Activated CD8-positive, alpha-beta memory T cell treated with anti-CD3 and anti-CD28 coated beads for 48 hours (primary cell): ENCODE data around the gene LRP10.
"Not testable (repeated sequence)": the region's sequence is repeated elsewhere in the genome, so short reads cannot be mapped to it uniquely, and the experiment has no call there.

Experiments
- DNase-seq, 3 experiments: peaks; one replicate each; pipeline ENCODE4 v3.0.0-alpha.2; 2020; ENCODE audit warnings: low read depth in 2 of 3, low spot score in 2 of 3

LRP10 gene, protein sequence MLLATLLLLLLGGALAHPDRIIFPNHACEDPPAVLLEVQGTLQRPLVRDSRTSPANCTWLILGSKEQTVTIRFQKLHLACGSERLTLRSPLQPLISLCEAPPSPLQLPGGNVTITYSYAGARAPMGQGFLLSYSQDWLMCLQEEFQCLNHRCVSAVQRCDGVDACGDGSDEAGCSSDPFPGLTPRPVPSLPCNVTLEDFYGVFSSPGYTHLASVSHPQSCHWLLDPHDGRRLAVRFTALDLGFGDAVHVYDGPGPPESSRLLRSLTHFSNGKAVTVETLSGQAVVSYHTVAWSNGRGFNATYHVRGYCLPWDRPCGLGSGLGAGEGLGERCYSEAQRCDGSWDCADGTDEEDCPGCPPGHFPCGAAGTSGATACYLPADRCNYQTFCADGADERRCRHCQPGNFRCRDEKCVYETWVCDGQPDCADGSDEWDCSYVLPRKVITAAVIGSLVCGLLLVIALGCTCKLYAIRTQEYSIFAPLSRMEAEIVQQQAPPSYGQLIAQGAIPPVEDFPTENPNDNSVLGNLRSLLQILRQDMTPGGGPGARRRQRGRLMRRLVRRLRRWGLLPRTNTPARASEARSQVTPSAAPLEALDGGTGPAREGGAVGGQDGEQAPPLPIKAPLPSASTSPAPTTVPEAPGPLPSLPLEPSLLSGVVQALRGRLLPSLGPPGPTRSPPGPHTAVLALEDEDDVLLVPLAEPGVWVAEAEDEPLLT

DNA sequence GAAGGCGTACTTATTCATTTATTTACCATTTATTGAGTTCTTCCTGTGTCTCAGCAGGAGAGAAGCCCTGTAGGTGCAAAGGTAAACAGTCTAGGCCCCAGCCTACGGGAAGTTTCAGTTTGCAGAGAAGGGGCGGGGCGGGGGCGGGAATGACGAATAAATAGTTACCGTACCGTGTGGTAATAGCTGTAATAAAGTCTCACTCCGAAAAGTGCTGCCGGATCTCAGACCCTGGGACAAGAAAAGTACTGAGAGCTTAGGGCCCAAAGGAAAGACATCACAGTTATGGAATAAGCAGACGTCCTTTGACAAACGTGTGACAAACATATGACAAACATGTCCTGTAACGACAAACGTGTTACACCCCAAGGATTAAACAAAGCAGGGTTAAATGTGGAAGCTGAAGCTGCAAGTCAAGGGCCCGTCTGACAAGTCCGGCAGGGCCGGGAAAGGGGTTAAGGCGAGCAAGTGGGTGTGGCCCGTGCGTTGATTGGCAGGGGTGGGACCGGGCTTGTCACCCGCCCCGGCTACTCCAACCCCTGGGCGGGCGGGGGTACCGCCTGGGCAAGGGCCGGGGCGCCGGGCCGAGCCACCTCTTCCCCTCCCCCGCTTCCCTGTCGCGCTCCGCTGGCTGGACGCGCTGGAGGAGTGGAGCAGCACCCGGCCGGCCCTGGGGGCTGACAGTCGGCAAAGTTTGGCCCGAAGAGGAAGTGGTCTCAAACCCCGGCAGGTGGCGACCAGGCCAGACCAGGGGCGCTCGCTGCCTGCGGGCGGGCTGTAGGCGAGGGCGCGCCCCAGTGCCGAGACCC is at the start of gene LRP10:
LRP10 (plus strand) TSS at position 517 of the 809 bp plus-strand sequence. CDS start 564 bp downstream, outside the sequence.
- DNase-seq = peak; percentile 42 to 57 (median 54)

DNA sequence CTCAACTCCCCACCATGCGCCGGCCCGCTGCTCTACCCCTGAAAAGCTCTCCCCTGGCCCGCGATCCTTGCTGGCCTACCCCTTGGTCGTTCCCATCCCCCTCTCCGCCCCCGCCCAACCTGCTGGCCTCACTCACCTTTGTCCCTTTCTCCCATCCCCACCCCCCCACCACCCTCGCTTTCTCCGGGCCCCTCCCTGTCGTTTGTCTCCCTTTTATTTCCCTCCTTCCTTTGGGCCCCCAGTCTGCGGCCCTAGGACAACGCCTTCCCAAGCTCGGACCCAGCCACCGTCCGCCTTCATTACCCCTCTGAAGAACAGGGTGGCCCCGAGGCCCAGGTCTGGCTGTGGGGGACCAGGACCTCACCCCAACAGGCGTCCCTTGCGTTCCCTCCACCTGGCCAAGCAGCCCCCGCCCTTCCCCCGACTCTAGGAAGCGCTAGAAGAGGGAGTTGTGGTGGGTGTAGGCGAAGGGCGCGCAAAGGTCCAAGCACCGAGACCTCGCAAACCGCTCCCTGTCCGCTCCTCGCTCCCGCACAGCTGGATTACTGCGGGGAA is 49.4 kb upstream of the LRP10 start:
- no peak for DNase-seq

DNA sequence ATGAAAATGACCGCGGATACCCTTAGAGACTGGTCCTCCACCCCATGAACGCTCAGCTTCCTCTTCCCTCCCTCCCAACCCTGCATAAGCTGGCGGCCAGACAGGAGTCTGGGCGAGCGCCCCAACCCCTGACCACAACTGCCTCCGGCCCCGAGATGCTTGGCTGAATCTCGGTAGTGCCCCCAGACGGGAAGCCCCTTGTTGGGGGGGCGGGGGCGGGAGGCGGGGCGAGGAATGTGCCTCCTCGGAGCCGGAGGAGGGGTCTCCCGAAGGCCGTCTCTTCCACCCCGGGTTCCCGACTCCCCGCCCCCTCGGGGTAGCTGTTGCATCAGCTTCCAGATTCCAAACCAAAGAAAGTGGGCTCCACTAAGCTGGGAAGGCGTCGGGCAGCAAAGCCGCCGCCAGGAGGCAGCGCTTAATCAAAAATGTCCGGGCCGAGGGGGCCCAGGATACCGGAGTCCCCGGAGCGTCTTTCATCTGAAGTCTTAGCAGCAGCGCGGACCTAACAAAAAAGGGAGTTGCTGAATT is 48.9 kb upstream of the LRP10 start:
- DNase-seq = peak; percentile 37 to 42 (median 39)

DNA sequence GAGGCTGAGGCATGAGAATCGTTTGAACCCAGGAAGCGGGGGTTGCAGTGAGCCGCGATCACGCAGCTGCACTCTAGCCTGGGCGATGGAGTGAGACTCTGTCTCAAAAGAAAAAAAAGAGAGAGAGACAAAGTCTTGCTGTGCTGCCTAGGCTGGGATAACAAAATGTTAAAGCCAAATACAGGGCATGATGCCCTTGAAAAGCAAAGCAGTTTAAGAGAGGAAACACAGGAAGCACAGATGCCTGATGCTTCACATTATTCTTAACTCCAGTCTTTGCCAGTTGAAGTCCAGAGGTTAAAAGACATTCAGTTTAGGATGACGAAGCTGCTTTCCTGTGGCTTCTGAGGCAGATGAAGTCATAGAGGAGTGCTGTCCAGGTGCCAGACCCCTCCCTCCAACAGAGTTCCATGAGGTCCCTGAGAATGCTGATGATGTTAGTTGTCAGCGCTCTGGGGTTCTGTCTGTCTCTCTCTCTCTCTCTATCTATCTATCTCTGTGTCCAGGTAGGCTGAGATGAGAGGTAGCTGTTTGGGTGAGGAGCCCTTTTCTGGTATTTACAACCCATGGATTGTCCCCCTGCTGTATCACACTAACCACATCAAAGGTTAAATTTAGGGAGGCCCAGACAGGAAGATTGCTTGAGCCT is 46.7 kb upstream of the LRP10 start:
- DNase-seq = no peak

DNA sequence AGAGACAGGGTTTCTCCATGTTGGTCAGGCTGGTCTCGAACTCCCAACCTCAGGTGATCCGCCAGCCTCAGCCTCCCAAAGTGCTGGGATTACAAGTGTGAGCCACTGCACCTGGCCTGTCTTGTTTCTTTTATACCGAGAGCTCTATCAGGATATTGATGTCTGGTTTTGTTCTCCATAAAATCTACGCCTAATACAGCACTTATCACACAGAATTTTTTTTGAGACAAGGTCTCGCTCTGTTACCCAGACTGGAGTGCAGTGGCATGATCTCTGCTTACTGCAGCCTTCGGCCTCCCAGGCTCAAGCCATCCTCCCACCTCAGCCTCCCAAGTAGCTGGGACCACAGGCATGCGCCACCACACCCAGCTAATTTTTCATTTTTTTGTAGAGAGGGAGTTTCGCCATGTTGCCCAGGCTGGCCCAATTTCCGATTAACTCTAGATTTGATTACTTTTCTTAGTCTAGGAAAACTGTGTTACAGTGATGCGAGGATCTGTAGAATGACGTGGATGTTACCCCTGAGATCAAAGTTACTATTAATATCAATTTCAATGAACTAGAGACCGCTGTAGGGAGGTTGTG is 42.4 kb upstream of the LRP10 start:
- not testable (repeated sequence) for DNase-seq

DNA sequence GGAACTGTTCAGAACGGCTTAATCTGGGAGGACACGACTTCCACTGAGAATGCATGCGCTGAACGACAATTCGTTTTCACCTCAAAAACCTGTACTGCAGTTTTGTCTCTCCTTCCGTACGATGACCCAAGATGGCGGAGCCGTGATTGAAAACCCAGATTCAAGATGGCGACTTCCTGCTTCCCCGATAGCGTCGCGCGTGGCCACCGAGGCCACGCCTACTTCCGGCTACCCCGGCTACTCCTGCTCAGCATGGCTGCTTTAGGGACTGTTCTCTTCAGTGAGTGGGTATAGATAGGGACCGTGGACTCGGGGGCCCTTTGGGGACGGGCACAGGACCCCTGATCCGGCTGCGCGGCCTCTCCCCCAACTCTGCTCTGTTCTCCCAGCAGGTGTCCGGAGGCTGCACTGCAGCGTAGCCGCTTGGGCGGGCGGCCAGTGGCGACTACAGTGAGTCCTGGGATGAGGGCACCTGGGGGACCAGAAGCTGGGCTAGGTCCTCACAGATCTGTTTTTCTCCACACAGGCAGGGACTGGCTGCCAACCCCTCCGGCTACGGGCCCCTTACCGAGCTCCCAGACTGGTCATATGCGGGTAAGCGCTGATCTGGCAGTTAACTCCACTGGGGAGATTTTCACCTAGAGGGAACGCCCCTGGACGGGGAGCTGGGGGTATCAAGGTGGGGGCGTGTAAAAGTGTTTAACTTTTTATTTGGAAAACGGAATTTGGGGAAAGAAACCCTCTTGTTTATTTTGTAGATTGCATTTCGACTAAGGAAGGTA is 41.7 kb upstream of the LRP10 start, which contains the start of gene MRPL52:
MRPL52 (plus strand) TSS at position 227 of the 782 bp plus-strand sequence; CDS start at position 253, 26 bp downstream.
- peak; percentile 56 to 74 (median 69) for DNase-seq

DNA sequence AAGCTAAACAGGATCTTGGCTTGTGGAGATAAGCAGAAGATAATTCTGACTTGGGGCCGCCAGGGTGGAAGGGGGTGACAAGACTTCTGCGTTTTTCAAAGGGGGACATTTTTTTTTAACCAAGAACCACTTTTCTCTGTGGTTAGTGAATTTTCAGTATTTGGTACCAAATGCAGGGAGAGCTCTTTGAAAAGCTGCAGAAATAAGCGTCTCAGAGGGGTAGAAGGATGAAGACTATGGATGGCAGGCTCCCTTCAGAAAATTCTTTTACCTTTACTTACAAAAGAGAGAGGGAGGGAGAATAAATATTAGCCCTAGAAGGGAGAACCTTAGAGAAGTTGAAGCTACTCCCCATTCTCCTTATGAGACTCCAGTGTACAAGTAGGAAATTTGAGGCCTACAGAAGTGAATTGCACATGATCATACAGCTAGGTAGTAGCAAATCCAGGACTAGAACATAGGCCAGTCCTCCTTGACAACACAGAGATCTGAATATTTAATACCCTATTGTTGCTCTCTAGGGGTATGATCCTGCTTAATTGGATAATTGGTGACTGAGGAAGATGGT is 41.0 kb upstream of the LRP10 start:
- no peak for DNase-seq

DNA sequence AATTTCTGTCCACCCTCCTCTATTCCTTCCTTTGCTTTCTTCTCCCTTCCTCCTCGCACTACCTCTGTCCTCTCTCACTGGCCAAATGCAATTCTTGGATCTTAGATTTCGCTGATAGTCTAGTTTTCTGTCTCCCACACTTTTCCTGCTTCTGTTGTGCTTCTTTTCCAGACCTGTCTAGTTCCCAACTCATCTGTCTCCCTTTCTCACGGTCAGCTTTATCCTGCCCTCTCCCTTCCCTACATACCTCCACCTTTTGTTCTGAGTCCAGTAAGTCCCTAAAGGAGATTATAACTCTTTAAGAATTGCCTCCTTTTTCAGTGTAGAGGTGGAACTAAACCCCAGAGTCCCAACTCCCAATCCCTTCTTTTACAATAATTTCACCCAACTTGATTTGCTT is 36.0 kb upstream of the LRP10 start:
- no peak for DNase-seq

DNA sequence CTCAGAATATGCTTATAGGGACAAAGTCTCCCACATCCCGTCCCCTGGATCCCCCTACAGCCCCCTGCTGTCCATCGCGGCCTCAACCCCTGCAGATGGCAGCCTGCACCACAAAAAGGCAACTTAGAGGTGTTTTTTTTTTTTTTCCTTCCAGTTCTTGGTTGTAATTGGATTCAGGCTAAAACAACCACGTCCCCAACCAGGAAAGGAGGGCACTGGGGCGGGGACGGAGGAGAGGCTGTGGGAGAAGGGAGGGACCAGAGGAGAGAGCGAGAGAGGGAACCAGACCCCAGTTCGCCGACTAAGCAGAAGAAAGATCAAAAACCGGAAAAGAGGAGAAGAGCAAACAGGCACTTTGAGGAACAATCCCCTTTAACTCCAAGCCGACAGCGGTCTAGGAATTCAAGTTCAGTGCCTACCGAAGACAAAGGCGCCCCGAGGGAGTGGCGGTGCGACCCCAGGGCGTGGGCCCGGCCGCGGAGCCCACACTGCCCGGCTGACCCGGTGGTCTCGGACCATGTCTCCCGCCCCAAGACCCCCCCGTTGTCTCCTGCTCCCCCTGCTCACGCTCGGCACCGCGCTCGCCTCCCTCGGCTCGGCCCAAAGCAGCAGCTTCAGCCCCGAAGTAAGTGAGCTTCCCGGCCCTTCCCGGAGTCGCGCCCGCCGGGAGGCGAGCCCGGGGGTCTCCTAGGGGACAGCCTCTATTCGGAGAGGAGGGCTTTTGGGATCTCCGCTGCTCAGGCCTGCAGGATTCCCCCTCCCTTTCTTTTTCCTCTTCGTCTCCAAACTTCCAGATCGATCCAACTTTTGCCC is 35.0 kb upstream of the LRP10 start, which contains the start of gene MMP14:
MMP14 (plus strand) TSS at position 285 of the 813 bp plus-strand sequence; CDS start at position 518, 233 bp downstream.
- DNase-seq = no peak

DNA sequence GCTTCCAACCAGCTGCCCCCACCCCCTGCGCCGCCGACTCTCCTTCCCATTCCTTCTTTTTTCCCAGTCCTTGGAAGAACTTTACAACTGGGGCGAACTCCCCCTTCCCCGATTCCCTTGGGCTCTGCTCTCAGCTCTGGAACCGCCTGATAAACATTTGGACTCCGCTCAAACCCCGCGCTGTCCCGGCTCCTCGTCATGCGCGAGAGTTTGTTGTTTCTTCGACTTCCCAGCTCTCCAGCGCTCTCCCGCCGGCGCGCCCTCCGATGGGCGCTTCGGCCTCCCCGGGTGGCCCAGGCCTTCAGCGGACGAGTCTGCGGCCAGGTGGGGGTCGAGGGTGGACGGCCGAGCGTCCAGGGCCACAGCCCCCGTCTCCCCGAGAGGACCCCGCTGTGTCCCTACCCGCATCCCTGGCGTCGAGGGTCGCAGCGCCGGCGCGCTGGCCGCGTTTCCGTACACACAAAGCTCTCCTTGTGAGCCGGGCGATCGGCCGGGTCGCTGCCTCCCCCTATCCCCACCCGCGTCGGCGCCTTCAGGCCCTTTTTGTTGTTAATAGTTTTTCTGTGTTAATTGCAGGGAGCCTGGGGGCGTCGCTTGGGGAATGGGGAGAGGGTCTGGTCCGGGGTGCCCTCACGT is 34.3 kb upstream of the LRP10 start:
- DNase-seq = no peak

DNA sequence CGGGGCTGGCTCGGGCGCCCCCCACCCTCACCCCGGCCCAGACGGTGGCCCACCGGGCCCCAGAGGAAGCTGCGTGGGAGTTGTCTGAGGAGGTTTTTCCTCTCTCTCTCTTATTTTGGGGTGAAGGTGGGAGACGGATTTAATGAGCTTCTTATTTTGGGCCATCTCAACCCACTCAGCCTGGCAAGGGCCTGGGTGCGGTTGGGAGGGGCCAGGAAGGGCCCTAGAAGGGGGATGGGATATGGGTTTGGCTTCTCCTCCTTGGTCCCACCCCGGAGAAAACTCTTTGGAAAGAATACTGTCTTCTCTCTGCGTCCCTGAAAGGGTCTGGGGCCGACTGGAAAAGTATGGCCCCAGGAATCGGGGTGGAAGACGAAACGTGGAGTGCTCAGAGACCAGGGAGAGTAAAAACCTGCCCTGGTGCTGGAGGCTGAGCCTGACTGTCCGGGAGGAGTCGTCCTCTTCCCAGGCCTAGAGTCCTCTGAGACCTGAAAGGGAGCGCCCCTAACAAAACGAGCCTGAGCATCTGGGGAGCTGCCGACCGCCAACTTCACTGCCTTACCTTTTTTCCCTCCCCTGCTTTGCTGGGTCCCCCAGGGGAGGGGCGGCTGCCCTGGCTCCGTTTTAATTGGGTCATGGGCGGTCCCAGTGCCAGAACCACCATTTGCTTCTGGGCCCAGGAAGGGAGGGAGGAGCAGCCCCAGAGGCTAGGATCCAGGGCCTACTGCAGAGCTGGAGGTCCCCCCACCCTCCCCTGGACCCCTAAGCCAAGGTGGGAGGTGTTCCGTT is 33.6 kb upstream of the LRP10 start:
- DNase-seq = no peak

DNA sequence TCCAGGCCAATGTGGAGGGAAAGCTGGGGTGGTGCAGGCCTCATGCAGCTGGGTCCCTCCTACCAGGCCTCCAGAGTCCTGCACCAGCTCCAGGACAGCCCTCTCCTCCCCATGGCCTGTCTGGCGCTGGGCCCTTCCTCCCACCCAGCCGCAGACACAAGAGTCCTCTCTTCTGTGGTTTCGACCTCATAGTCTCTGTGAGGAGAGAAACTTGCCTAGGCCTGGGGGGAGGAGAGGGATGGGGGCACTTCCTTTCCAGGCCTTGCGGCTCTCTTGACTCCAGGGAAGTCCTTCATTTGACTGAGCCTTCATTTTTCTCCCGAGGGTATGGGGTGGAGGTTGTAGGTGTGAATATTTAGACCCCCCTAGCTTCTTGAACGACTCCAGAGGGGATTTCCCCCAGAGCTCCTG is 32.9 kb upstream of the LRP10 start:
- DNase-seq = no peak

DNA sequence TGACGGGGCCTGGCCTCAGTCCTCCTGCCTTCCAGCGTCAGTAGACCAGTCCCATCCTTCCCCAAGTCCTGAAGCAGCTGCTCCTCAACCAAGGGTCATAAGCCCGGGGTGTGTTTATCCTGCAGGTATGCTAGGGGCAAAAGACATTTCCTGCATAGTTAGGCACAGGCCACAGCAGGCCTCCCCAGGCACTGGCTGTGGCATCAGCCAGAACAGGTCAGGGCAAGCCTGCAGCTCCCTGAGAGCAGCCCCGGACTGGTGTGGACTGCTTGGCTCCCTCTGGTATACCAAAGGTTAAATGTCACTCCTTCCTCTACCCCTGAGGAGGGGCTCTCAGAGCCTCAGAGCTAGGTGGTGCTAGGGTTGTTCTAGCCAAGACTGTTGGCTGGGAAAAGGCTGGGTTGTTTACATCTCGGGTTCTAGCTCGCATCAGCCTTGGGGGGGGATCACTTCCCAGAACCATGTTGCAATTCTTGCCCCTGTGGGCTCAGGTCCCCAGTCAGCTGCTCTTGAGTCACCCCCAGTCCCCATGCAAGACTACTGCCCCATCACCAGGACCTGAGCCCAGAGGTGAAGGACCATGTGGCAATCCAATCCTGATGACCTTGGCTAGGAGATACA is 32.3 kb upstream of the LRP10 start:
- no peak for DNase-seq

DNA sequence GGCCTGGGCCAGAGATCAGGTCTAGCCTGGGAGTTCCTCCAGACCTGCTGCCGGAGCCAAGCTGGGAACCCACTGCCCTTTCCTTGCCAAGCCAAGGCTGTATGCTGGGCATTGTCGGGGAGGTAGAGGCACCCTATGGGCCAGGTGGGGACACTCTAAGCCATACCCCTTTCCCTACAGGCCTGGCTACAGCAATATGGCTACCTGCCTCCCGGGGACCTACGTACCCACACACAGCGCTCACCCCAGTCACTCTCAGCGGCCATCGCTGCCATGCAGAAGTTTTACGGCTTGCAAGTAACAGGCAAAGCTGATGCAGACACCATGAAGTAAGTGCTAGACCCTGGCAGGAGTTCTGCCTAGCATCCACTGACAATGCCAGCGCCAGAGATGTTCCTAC is 30.2 kb upstream of the LRP10 start:
- no peak for DNase-seq

DNA sequence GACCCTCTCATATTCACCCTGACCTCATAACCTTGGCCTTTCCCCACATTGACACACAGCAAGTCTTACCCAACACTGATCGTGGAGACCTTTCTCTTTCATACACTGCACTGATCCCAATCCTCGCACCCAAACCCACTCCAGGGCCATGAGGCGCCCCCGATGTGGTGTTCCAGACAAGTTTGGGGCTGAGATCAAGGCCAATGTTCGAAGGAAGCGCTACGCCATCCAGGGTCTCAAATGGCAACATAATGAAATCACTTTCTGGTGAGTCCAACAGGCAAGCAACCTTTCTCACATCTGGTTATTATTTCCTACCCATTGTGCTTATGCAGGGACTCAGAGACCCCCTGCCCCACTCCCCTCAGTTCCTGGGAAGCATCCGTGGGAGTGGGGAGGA is 29.8 kb upstream of the LRP10 start:
- no peak for DNase-seq
